GM18861 (cell line): ENCODE data around the gene ADAMTS16.
"Not testable (repeated sequence)": the region's sequence is repeated elsewhere in the genome, so short reads cannot be mapped to it uniquely, and the experiment has no call there.

ENCODE experiments used
- ATAC-seq: cut with Tn5 transposase; IDR thresholded peaks from one replicate; pipeline ENCODE4 v1.9.1; 2021; ENCODE audit not compliant: unreplicated experiment

The ADAMTS16 gene, protein sequence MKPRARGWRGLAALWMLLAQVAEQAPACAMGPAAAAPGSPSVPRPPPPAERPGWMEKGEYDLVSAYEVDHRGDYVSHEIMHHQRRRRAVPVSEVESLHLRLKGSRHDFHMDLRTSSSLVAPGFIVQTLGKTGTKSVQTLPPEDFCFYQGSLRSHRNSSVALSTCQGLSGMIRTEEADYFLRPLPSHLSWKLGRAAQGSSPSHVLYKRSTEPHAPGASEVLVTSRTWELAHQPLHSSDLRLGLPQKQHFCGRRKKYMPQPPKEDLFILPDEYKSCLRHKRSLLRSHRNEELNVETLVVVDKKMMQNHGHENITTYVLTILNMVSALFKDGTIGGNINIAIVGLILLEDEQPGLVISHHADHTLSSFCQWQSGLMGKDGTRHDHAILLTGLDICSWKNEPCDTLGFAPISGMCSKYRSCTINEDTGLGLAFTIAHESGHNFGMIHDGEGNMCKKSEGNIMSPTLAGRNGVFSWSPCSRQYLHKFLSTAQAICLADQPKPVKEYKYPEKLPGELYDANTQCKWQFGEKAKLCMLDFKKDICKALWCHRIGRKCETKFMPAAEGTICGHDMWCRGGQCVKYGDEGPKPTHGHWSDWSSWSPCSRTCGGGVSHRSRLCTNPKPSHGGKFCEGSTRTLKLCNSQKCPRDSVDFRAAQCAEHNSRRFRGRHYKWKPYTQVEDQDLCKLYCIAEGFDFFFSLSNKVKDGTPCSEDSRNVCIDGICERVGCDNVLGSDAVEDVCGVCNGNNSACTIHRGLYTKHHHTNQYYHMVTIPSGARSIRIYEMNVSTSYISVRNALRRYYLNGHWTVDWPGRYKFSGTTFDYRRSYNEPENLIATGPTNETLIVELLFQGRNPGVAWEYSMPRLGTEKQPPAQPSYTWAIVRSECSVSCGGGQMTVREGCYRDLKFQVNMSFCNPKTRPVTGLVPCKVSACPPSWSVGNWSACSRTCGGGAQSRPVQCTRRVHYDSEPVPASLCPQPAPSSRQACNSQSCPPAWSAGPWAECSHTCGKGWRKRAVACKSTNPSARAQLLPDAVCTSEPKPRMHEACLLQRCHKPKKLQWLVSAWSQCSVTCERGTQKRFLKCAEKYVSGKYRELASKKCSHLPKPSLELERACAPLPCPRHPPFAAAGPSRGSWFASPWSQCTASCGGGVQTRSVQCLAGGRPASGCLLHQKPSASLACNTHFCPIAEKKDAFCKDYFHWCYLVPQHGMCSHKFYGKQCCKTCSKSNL

GRCh38 chr5:5139777-5140478 is at the start of gene ADAMTS16:
Gene ADAMTS16 (plus strand): TSS chr5:5140330. CDS start chr5:5140468, 138 bp downstream.
- no peak for ATAC-seq

DNA sequence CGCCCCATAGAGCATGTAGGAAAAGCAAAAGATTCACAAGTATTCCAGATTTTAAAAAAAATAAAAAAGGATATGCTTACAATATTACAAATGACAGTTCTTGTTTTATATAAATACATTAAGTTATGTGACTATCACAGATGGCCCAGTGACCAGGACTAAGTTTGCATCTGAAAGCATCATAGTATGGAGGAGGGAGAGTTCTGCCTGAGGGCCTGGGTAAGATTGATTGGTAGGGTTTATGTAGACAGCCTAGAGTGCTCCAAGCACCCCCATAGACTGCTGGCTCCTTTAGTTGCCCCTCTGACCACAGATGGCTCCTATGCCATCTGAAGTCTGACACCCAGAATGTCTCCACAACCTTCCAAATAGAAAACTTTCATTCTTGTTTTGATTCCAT is 48.0 kb upstream of the ADAMTS16 start:
- no peak for ATAC-seq

GRCh38 chr5:5100635-5101034 is 39.5 kb upstream of the ADAMTS16 start:
- no peak for ATAC-seq

DNA sequence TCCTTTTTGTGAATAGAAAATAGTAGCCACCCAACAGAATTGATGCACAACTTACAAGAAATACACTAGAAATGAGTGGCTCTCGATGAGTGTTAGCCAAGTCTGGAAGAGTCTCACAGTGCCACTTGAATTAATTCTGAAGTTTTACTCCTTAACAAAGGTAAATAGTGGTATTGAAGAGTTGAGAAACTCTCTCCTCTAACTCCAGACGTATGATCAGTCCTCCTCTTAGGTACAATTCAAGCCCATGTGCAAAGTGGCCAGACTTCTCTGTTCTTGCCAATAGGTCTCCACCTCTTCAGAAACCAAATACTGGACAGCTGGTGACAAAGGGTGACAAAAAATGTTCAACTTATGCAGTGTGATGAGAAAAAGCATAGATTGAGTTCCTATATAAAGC is 38.5 kb upstream of the ADAMTS16 start:
- no peak for ATAC-seq

DNA sequence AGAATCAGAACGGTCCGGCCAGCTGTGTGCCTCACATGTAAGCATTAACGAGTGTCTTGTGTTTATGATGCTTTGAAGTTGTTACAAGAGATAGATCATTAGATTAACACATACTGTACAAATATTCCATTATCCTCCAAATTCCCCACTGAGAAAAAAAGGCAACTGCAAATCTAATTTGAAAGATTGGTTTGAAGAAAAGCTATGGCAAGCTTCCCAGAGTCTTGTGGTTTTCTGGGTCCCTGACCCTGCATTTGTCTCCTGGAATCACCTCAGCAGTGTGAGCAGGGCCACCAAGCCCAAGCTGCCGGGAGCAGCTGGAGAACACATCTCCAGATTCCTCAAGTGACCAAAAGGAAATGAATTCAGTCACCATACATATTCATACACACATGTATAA is 36.9 kb upstream of the ADAMTS16 start:
- ATAC-seq = no peak

GRCh38 chr5:5104550-5104949 is 35.6 kb upstream of the ADAMTS16 start:
- ATAC-seq = no peak

DNA sequence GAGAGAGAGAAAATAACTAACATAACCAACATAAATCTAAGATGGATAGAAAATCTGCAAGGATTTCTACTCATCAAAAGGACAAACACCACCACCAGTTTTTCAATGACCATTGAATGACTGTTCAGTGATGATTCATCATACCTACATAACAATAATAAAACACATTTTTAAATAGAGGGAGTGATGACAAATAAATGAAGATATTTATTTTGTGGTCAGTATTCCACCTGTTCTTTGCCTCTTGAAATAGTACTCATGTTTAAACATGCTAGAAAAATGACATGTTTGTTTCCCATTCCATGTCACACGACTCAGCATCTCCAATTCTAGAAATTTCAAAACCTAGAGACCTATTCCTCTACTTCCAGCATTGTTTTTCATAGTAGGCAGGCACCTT is 34.6 kb upstream of the ADAMTS16 start:
- ATAC-seq = no peak

DNA sequence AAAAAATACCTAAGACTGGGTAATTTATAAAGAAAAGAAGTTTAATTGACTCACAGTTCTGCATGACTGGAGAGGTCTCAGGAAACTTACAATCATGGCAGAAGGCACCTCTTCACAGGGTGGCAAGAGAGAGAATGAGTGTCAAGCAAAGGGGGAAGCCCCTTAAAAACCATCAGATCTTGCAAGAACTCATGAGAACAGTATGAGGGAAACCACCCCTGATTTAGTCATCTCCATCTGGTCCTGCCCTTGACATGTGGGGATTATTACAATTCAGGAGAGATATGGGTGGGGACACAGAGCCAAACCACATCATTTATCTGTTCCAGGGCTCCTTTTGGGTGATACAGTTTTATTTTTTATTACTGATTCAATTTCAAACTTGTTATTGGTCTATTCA is 23.2 kb upstream of the ADAMTS16 start:
- ATAC-seq = peak; percentile 75

DNA sequence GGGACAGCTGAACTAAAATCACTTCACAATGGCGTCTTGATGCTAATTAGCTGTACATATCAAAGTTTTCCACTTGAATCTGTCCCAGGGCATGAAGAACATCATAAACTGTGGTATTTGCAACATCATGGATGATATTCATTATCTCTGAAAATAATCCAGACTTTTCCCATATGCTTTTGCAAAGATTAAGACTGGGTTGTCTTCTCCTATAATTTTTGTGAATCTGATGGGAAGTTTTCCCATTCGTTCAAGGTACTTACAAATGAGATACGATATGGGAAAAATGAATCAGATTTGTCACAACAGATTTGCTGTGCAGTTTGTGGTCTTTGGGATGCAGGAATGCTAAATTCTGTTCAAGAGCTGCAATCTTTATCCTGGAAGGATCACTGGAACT is 17.4 kb upstream of the ADAMTS16 start:
- no peak for ATAC-seq

GRCh38 chr5:5124231-5124630 is 15.9 kb upstream of the ADAMTS16 start:
- ATAC-seq = no peak

DNA sequence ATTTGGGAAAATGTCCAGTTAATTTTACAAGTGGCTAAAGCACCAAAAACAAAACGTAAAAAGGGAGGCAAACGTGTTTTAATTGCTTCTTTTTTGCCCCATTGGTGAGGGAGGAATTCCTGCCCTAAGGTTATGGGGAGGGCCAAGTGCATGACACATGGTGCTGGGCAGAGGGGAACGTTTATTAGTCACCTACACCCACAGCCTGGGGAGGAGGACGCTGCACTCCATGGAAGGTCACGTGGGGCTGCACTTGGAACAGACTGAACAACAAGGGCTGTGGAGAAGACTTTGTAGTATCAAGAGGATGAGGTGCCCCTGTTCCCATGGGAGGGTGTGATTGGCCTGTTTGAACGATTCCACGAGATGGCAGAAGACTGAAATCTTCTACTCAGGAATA is 13.7 kb upstream of the ADAMTS16 start:
- ATAC-seq = no peak

DNA sequence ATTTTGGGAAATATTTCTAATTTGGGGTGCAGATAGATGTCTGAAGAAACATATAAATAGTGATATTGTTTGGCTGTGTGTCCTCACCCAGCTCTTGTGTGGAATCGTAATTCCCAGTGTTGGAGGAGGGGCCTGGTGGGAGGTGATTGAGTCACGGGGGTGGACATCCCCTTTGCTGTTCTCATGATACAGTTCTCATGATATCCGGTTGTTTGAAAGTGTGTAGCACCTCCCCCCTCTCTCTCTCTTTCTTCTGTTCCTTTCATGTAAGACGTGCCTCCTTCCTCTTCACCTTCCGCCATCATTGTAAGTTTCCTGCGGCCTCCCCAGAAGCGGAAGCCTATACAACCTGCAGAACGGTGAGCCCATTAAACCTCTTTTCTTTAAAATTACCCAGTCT is 11.4 kb upstream of the ADAMTS16 start:
- ATAC-seq = no peak

DNA sequence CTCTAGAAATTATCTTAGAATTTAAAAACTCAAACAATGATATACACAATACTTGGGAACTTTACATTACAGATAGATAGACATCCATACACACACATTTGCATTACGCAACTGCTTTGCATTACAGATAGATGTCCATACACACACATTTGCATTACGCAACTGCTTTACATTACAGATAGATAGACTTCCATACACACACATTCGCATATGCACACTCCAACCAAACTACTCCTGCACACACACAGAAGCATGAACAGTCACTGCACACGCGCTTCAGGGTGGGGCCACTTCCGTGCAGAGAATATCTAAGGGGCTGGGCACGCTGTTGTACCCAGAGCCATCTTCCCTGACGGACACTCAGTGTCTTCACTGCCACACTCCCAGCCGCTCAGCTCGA is 7.9 kb upstream of the ADAMTS16 start:
- no peak for ATAC-seq

- ATAC-seq = no peak
Observed at GRCh38 chr5:5132693-5133295, 7.3 kb upstream of the ADAMTS16 start.

GRCh38 chr5:5134107-5134506 is 6.0 kb upstream of the ADAMTS16 start:
- no peak for ATAC-seq

DNA sequence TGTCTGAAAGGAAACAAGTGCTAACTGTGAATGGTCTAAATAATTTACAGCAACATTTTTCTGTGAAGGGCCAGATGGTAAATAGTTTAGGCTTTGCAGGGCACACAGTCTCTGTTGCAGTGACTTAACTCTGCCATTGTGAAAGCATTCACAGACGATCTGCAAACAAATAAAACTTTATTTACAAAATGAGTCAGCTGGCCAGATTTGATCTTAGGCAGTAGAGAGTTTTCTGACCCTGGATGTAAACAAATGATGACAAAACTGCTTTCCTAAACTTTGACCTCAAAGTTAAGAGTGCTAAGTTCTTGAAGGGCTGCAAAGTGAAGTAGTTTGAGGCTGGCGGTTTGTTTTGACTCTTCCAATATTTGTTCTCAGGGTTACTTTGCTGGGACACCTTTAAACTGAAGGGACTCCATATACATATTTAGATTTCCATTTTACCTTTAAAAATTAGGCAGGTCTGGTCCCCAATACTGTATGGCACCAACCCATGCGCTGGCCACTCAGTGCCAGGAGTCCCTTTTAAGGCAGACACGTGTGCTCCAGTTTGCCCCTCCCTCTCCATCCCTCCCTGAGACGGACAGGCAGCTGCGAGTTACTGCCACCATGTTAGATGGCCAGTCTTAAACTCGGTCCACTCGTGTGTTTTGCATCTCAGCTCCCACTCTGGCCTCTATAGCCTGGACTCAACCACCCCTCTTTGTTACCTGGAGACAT is 4.0 kb upstream of the ADAMTS16 start:
- no peak for ATAC-seq

DNA sequence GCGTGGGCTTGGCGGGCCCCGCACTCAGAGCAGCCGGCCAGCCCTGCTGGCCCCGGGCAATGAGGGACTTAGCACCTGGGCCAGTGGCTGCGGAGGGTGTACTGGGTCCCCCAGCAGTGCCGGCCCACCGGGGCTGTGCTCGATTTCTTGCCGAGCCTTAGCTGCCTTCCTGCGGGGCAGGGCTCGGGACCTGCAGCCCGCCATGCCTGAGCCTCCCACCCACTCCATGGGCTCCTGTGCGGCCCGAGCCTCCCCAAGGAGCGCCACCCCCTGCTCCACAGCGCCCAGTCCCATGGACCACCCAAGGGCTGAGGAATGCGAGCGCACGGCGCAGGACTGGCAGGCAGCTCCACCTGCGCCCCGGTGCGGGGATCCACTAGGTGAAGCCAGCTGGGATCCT is 2.3 kb upstream of the ADAMTS16 start:
- ATAC-seq = not testable (repeated sequence)

GRCh38 chr5:5139336-5139776 is 774 bp upstream of the ADAMTS16 start:
- no peak for ATAC-seq

DNA sequence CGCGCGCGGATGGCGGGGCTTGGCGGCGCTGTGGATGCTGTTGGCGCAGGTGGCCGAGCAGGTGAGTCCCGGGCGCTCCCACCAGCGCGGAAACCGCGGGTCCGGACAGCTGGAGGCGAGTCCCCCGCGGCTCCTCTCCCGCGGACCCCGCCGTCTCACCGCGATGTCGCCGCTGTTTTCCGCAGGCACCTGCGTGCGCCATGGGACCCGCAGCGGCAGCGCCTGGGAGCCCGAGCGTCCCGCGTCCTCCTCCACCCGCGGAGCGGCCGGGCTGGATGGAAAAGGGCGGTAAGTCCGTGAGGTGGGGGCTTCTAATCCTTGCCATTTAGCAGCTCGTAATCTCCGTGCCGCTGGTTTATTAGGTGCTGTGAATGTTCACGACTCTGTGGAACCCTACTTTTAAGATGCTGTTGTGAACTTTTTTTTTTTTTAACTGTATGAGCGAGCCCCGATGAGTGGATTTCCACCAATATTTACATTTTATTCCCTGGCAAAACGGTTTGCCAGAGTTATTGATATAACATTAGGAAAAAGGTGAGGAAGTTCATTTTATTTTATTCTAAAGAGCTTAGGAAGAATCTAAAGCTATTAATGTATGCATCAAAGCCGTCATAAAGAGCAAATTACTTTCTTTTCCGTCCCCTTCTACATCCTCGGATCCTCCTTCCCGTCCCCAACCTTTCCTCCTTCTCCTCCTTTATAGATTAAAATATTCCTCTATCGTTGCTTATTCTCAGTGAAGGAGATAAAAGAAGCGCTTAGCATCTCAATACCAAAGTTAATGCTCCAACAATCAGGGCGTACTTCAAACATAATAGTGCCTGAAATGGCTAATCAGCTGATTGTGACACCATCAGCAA is 579 bp downstream of the ADAMTS16 start:
- no peak for ATAC-seq
